ENCODE measurements around the gene CENPP. TPM values are rescaled to one million over a fixed set of nuclear protein-coding genes. Genes with fewer than 3 reads are reported as not detected.

CENPP gene
- total RNA-seq, 1 donor from 2014 or later: 1.9 TPM

- Mint-ChIP-seq H3K27me3 (ENCODE audit: low read depth, unreplicated experiment) (no peaks in the 10 kb centered on the region), H3K9me3 (ENCODE audit: unreplicated experiment) (no peaks in the 10 kb centered on the region), H3K4me1 (ENCODE audit: low read depth, unreplicated experiment) (peaks cover 9% of the 10 kb centered on the region), H3K27ac (ENCODE audit: unreplicated experiment) (no peak overlapping the region), H3K4me3 (ENCODE audit: unreplicated experiment) (no peak overlapping the region), H3K36me3 (ENCODE audit: low read depth, unreplicated experiment) (peaks cover 29% of the 10 kb centered on the region)
- Histone ChIP-seq H4K20me1 (ENCODE audit: insufficient read depth, low read length) (peaks cover 80% of the 10 kb centered on the region), H3K9me3 (ENCODE audit: insufficient read depth, low read depth, low read length) (no peaks in the 10 kb centered on the region), H3K4me1 (ENCODE audit: insufficient read depth, low read length) (peaks cover 12% of the 10 kb centered on the region), H3K36me3 (ENCODE audit: insufficient read depth, low read length) (peaks cover 3% of the 10 kb centered on the region), H2AFZ (ENCODE audit: low read depth, low read length) (no peak overlapping the region), H3K27me3 (ENCODE audit: insufficient read depth, low read length) (no peaks in the 10 kb centered on the region), H3K4me2 (ENCODE audit: low read length) (no peak overlapping the region), H3K79me2 (ENCODE audit: insufficient read depth, low read length) (peaks cover 57% of the 10 kb centered on the region), H3K27ac (ENCODE audit: low read depth, low read length) (no peak overlapping the region), H3K9ac (ENCODE audit: low read length) (no peak overlapping the region), H3K4me3 (ENCODE audit: insufficient read depth, low read depth, low read length) (no peak overlapping the region)
- TF ChIP-seq CTCF (IDR thresholded peaks at IDR 0.05; ENCODE audit: insufficient read depth, low read depth, low read length) (no peak), EZH2 (IDR thresholded peaks at IDR 0.05; ENCODE audit: insufficient read depth, low read length) (no peak)
- DNase-seq (ENCODE audit: low read depth) (no peak), FAIRE-seq (no peak)
These were observed 330.3 kb downstream of the CENPP start for GRCh38 chr9:92655896-92656536.

GRCh38 chr9:92656537-92656925 lies 330.8 kb downstream of the CENPP start:
- no peak overlapping the region for H3K4me3 ChIP-seq (ENCODE audit: insufficient read depth, low read depth, low read length)
- no peak overlapping the region for H3K4me2 ChIP-seq (ENCODE audit: low read length)
- DNase-seq (ENCODE audit: low read depth) (no peak), FAIRE-seq (no peak)
- peaks cover 62% of the 10 kb centered on the region for H3K79me2 ChIP-seq (ENCODE audit: insufficient read depth, low read length)
- H4K20me1 ChIP-seq (ENCODE audit: insufficient read depth, low read length): peaks cover 80% of the 10 kb centered on the region
- Mint-ChIP-seq H3K27ac (ENCODE audit: unreplicated experiment) (no peak overlapping the region), H3K9me3 (ENCODE audit: unreplicated experiment) (no peaks in the 10 kb centered on the region), H3K4me1 (ENCODE audit: low read depth, unreplicated experiment) (peaks cover 9% of the 10 kb centered on the region), H3K4me3 (ENCODE audit: unreplicated experiment) (no peak overlapping the region), H3K36me3 (ENCODE audit: low read depth, unreplicated experiment) (peaks cover 28% of the 10 kb centered on the region), H3K27me3 (ENCODE audit: low read depth, unreplicated experiment) (no peaks in the 10 kb centered on the region)
- no peak overlapping the region for H2AFZ ChIP-seq (ENCODE audit: low read depth, low read length)
- no peaks in the 10 kb centered on the region for H3K27me3 ChIP-seq (ENCODE audit: insufficient read depth, low read length)
- no peak overlapping the region for H3K27ac ChIP-seq (ENCODE audit: low read depth, low read length)
- peaks cover 3% of the 10 kb centered on the region for H3K36me3 ChIP-seq (ENCODE audit: insufficient read depth, low read length)
- no peak for TF ChIP-seq EZH2 (IDR thresholded peaks at IDR 0.05; ENCODE audit: insufficient read depth, low read length)
- no peak for TF ChIP-seq CTCF (IDR thresholded peaks at IDR 0.05; ENCODE audit: insufficient read depth, low read depth, low read length)
- H3K9me3 ChIP-seq (ENCODE audit: insufficient read depth, low read depth, low read length): no peaks in the 10 kb centered on the region
- H3K9ac ChIP-seq (ENCODE audit: low read length): no peak overlapping the region
- peaks cover 12% of the 10 kb centered on the region for H3K4me1 ChIP-seq (ENCODE audit: insufficient read depth, low read length)

Measured in astrocyte (in vitro differentiated cells and primary cell).